GM12878 (cell line): ENCODE measurements around the gene METTL1. TPM values are rescaled to one million over a fixed set of nuclear protein-coding genes. Genes with fewer than 3 reads are reported as not detected.

Source experiments
- ATAC-seq: fragments of 200-7000 bp; cut with Tn5 transposase; 3 replicates; pipeline ENCODE4 v1.9.1; 2020; ENCODE audit warnings: mild to moderate bottlenecking, moderate library complexity
- BruUV-seq: library from RNA; stranded (reverse); fragments of 400-500 nt; replicated peaks from 2 replicates; lab custom pipeline; 2021; lab: Mats Ljungman, UMichigan
- CTCF ChIA-PET: fragments of 300-600 bp; sonication (Branson Sonifier 250); formaldehyde crosslinking; extraction: SDS; loops from one replicate; lab custom pipeline; 2021; ENCODE audit warnings: inconsistent platforms; lab: Yijun Ruan, JAX
- POLR2A ChIA-PET: fragments of 350-600 bp; formaldehyde crosslinking; extraction: SDS; loops from one replicate; lab custom pipeline; 2021; ENCODE audit warnings: inconsistent platforms; lab: Charles Lee
- RAD21 ChIA-PET: fragments of 300-600 bp; sonication (Branson Sonifier 250); formaldehyde crosslinking; loops from one replicate; lab custom pipeline; 2023; ENCODE audit warnings: antibody characterized with exemption; ENCODE audit not compliant: unreplicated experiment; lab: Charles Lee
- SMC1A ChIA-PET: fragments of 300-600 bp; sonication (Branson Sonifier 250); formaldehyde crosslinking; loops from one replicate; lab custom pipeline; 2023; ENCODE audit not compliant: unreplicated experiment, uncharacterized antibody; lab: Charles Lee
- DNase-seq: peaks from one replicate; pipeline ENCODE4 v3.0.0-alpha.2; 2011; ENCODE audit warnings: low read depth, low spot score
- FAIRE-seq: peaks from 3 replicates; lab custom pipeline; 2011; peaks lifted over from hg19 to GRCh38; lab: Jason Lieb, UNC
- H2AFZ ChIP-seq: 2 replicates; pipeline ENCODE4 v1.6.0; 2011; ENCODE audit warnings: low read depth, low read length, control low read depth; ENCODE audit not compliant: control insufficient read depth
- H3K27ac ChIP-seq: 2 replicates; pipeline ENCODE4 v1.5.1; 2011; ENCODE audit warnings: control low read depth; ENCODE audit not compliant: control insufficient read depth, insufficient read depth
- H3K27me3 ChIP-seq, 2 experiments: replicated peaks in 1 of 2; 2 replicates each; pipeline versions ENCODE4 v1.6.0 to v1.6.1; 2011; ENCODE audit warnings: low read length in 1 of 2; ENCODE audit not compliant: control insufficient read depth in 2 of 2, insufficient read depth in 2 of 2
- H3K36me3 ChIP-seq, 2 experiments: 2 replicates each; pipeline ENCODE4 v1.5.1; 2011; ENCODE audit warnings: low read length in 1 of 2; ENCODE audit not compliant: control insufficient read depth in 2 of 2, insufficient read depth in 2 of 2
- H3K4me1 ChIP-seq: 2 replicates; pipeline ENCODE4 v1.6.1; 2011; ENCODE audit warnings: mild to moderate bottlenecking, low read length, moderate library complexity, mixed read lengths; ENCODE audit not compliant: control insufficient read depth, insufficient read depth
- H3K4me2 ChIP-seq: 2 replicates; pipeline ENCODE4 v1.6.0; 2011; ENCODE audit warnings: control low read depth; ENCODE audit not compliant: control insufficient read depth, insufficient read depth
- H3K4me3 ChIP-seq: fragments of 200-600 bp; sonication (generic); 2 replicates; pipeline ENCODE4 v1.5.1; 2016
- H3K79me2 ChIP-seq: 2 replicates; pipeline ENCODE4 v1.6.0; 2011; ENCODE audit warnings: low read length; ENCODE audit not compliant: control insufficient read depth, insufficient read depth
- H3K9ac ChIP-seq: 2 replicates; pipeline ENCODE4 v1.8.0; 2011; ENCODE audit warnings: low read length, control low read depth, mixed read lengths; ENCODE audit not compliant: control insufficient read depth, insufficient read depth
- H3K9me3 ChIP-seq: replicated peaks from 3 replicates; pipeline ENCODE4 v1.5.1; 2011; ENCODE audit warnings: mild to moderate bottlenecking, low read length; ENCODE audit not compliant: control insufficient read depth, insufficient read depth
- H4K20me1 ChIP-seq: 2 replicates; pipeline ENCODE4 v1.6.0; 2011; ENCODE audit not compliant: control insufficient read depth, insufficient read depth
- CREB1 ChIP-seq: IDR thresholded peaks from 2 replicates; pipeline ENCODE4 v1.6.1; 2012; ENCODE audit warnings: low read depth, mild to moderate bottlenecking, inconsistent platforms
- HDAC6 ChIP-seq: fragments of 200-600 bp; sonication (generic); IDR thresholded peaks from one replicate; pipeline ENCODE4 v1.8.0; 2017; ENCODE audit warnings: antibody characterized with exemption; ENCODE audit not compliant: unreplicated experiment
- IKZF1 ChIP-seq: fragments of 450-650 bp; conservative IDR thresholded peaks from 2 replicates; pipeline ENCODE4 v1.6.1; 2017; ENCODE audit warnings: antibody characterized with exemption, mild to moderate bottlenecking
- IRF4 ChIP-seq: IDR thresholded peaks from 2 replicates; pipeline ENCODE4 v1.6.1; 2011; ENCODE audit warnings: low read depth, low read length
- NBN ChIP-seq: fragments of 450-650 bp; IDR thresholded peaks from 2 replicates; pipeline ENCODE4 v1.6.1; 2016
- POLR2A ChIP-seq: IDR thresholded peaks from 2 replicates; pipeline ENCODE4 v1.6.1; 2011; ENCODE audit warnings: low read depth, mild to moderate bottlenecking, low read length
- SMAD5 ChIP-seq: IDR thresholded peaks from 2 replicates; pipeline ENCODE4 v1.6.1; 2016; ENCODE audit warnings: antibody characterized with exemption, low read depth
- SRF ChIP-seq, 2 experiments: IDR thresholded peaks; 2 replicates each; pipeline ENCODE4 v1.6.1; 2011; ENCODE audit warnings: low read depth in 2 of 2, low read length in 2 of 2, mild to moderate bottlenecking in 1 of 2, moderate library complexity in 1 of 2
- STAT3 ChIP-seq: IDR thresholded peaks from 2 replicates; pipeline ENCODE4 v1.6.1; 2011; ENCODE audit warnings: low read depth, low read length, improper control_type of control experiment
- WRNIP1 ChIP-seq: IDR thresholded peaks from 2 replicates; pipeline ENCODE4 v1.6.1; 2011; ENCODE audit warnings: low read depth, low read length, improper control_type of control experiment, borderline replicate concordance
- ZNF384 ChIP-seq: IDR thresholded peaks from 2 replicates; pipeline ENCODE4 v1.6.1; 2012; ENCODE audit warnings: low read depth, mild to moderate bottlenecking, low read length, improper control_type of control experiment, borderline replicate concordance
- ZNF592 ChIP-seq: fragments of 450-650 bp; IDR thresholded peaks from 2 replicates; pipeline ENCODE4 v1.6.1; 2017; ENCODE audit warnings: mild to moderate bottlenecking, moderate library complexity
- WGBS: methylation state at CpG from one replicate; pipeline ENCODE4 v1.1.6; 2016; ENCODE audit warnings: low lambda C conversion rate; ENCODE audit not compliant: insufficient replicate concordance, insufficient coverage; ENCODE audit errors: missing lambda C conversion rate; 5-methylcytosine and 5-hydroxymethylcytosine counted together
- in situ Hi-C: fragments of 300-500 bp; cut with MboI; formaldehyde crosslinking; loops from 9 replicates; pipeline ENCODE4 v1.14.3; 2018; ENCODE audit warnings: mixed read lengths
- intact Hi-C: fragments of 100-400 bp; cut with micrococcal nuclease; formaldehyde crosslinking; loops from one replicate; pipeline ENCODE4 v1.14.2; 2022; ENCODE audit not compliant: unreplicated experiment
- polyA plus RNA-seq, 11 experiments: library from polyadenylated mRNA; depleted of rRNA in 4 of 11; unstranded in 6 of 11; stranded (reverse) in 5 of 11; fragments of >200 nt; fragmentation: Nextera tagmentation in 4 of 11; fragmentation: Illumina TruSeq in 1 of 11; extraction: Ambion mirVana in 4 of 11; extraction: Trizol in 1 of 11; gene quantifications; 1 replicate in 1 of 11; 2 replicates in 10 of 11; pipeline versions ENCODE4 v1.2.1 to v1.2.3, GENCODE V29; 2011 to 2016; ENCODE audit warnings: inconsistent platforms in 2 of 11, missing spikeins in 2 of 11, low read depth in 1 of 11
- total RNA-seq, 4 experiments: library from RNA; depleted of rRNA in 3 of 4; stranded (reverse); fragments of >200 nt in 3 of 4; fragmentation: Illumina TruSeq in 1 of 4; extraction: Trizol in 1 of 4; gene quantifications; 2 replicates each; pipeline versions ENCODE4 v1.2.1 to v1.2.3, GENCODE V29; 2013 to 2021
- TF ChIP-seq, protein P1 (sequence below): IDR thresholded peaks from 2 replicates; pipeline ENCODE4 v1.6.1; 2011; ENCODE audit warnings: borderline replicate concordance, low read depth, mild to moderate bottlenecking, moderate library complexity, low read length; ENCODE audit not compliant: insufficient read depth, poor library complexity, severe bottlenecking
- TF ChIP-seq, protein P2 (sequence below): IDR thresholded peaks from 2 replicates; pipeline ENCODE4 v1.6.1; 2012; ENCODE audit warnings: low read length, inconsistent platforms

Gene METTL1
- total and polyA plus RNA-seq, 10 of the 15 experiments (the other 5 are each of a cell fraction or from before 2014, with no cell fraction given) = 11.3 to 44.3 (median 30.6) TPM

GRCh38 chr12:57744777-57745484, 27.0 kb downstream of the METTL1 start, which contains the start of gene TSPAN31 (continued):
- TF ChIP-seq, protein P1, sequence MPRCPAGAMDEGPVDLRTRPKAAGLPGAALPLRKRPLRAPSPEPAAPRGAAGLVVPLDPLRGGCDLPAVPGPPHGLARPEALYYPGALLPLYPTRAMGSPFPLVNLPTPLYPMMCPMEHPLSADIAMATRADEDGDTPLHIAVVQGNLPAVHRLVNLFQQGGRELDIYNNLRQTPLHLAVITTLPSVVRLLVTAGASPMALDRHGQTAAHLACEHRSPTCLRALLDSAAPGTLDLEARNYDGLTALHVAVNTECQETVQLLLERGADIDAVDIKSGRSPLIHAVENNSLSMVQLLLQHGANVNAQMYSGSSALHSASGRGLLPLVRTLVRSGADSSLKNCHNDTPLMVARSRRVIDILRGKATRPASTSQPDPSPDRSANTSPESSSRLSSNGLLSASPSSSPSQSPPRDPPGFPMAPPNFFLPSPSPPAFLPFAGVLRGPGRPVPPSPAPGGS = peak; percentile 69

DNA sequence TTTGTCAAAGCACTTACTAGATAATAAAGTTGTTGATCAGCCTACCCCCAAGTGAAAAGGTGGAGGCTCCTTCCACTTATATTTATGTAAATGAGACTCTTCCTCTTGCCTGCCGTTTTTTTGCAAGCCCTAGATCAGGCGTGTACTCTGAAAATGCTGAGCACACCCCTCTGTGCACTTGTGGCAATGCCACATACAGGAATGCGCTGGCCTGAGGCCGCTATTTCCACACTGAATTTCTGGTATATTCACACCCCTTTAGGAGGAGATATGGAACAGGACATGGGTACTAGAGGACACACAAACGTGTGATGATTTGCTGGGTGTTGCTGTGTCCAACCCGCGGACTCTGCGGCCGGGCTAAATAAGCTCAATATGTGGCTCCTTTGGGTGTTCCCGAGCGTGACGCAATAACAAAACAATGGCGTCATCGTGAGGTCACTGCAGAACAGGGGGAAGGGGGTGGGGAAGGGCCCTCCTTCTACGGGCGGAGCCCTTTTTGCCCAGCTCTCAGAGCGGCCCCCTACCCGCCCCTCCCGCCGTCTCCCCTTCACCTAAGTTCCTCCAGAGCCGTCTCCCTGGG, 27.6 kb downstream of the METTL1 start:
- H3K36me3 ChIP-seq = peaks cover 5 to 6% of the 10 kb centered on the region in 2 experiments
- ATAC-seq (peak; percentile 55), DNase-seq (peak; percentile 55), FAIRE-seq (no peak)
- peak overlapping the region; percentile 91 for H3K4me3 ChIP-seq
- H3K79me2 ChIP-seq = peaks cover 26% of the 10 kb centered on the region
- BruUV-seq = no TSS peak
- H4K20me1 ChIP-seq = no peaks in the 10 kb centered on the region
- under 1% methylated on average over 12 of the region's 21 CpGs for WGBS
- in situ Hi-C loops = no loop called here
- intact Hi-C loops = no loop called here
- ChIA-PET RAD21 (interaction anchor here (1.0 to 1.5 kb wide), 4 partner anchors 12 to 286 kb away, joined by 5 to 6 read pairs (median 6); no protein-coding TSS in a partner anchor), CTCF (interaction anchor here (0.8 to 2.9 kb wide), 8 partner anchors 12 to 289 kb away, joined by 3 to 28 read pairs (median 4); partner anchors contain the start of genes GLI1 and INHBE), POLR2A (interaction anchor here (0.5 to 3.0 kb wide), 7 partner anchors 10 to 267 kb away, joined by 3 to 19 read pairs (median 5); partner anchors contain the start of gene MARCHF9), SMC1A (interaction anchor here (0.8 to 2.4 kb wide), 6 partner anchors 12 to 285 kb away, joined by 3 to 14 read pairs (median 4); partner anchors contain the start of genes EEF1AKMT3 and METTL1)
- peak overlapping the region; percentile 99 for H3K4me2 ChIP-seq
- H3K27ac ChIP-seq = peak overlapping the region; percentile 94
- H3K4me1 ChIP-seq = peaks cover 23% of the 10 kb centered on the region
- no peaks in the 10 kb centered on the region for H3K9me3 ChIP-seq
- no peaks in the 10 kb centered on the region for H3K27me3 ChIP-seq
- H2AFZ ChIP-seq = peak overlapping the region; percentile 90
- peak overlapping the region; percentile 93 for H3K9ac ChIP-seq
- TF ChIP-seq POLR2A (no peak), STAT3 (no peak), NBN (peak; percentile 97), SMAD5 (no peak), WRNIP1 (no peak), ZNF592 (no peak; the same call in 1 of the 2 replicates), CREB1 (peak; percentile 99), IRF4 (no peak), SRF (IDR thresholded peaks at IDR 0.05; ENCODE audit: low read depth in 2 of 2, low read length in 2 of 2) (0 out of 4 replicates have a peak, but pooled peaks of 1 of the 2 experiments have one; percentile 13), IKZF1 (no peak; the same call in 1 of the 2 replicates), ZNF384 (no peak), HDAC6 (no peak)
- TF ChIP-seq, protein P2, sequence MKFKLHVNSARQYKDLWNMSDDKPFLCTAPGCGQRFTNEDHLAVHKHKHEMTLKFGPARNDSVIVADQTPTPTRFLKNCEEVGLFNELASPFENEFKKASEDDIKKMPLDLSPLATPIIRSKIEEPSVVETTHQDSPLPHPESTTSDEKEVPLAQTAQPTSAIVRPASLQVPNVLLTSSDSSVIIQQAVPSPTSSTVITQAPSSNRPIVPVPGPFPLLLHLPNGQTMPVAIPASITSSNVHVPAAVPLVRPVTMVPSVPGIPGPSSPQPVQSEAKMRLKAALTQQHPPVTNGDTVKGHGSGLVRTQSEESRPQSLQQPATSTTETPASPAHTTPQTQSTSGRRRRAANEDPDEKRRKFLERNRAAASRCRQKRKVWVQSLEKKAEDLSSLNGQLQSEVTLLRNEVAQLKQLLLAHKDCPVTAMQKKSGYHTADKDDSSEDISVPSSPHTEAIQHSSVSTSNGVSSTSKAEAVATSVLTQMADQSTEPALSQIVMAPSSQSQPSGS = peak; percentile 97
